HG03039 (cell line): Measurements from ENCODE around the gene CLDN2.
"Not testable (repeated sequence)": the region's sequence is repeated elsewhere in the genome, so short reads cannot be mapped to it uniquely, and the experiment has no call there.

Experiments used
- ATAC-seq: cut with Tn5 transposase; IDR thresholded peaks from one replicate; pipeline ENCODE4 v1.9.1; 2021; ENCODE audit warnings: mild to moderate bottlenecking, moderate library complexity; ENCODE audit not compliant: unreplicated experiment

The CLDN2 gene

DNA sequence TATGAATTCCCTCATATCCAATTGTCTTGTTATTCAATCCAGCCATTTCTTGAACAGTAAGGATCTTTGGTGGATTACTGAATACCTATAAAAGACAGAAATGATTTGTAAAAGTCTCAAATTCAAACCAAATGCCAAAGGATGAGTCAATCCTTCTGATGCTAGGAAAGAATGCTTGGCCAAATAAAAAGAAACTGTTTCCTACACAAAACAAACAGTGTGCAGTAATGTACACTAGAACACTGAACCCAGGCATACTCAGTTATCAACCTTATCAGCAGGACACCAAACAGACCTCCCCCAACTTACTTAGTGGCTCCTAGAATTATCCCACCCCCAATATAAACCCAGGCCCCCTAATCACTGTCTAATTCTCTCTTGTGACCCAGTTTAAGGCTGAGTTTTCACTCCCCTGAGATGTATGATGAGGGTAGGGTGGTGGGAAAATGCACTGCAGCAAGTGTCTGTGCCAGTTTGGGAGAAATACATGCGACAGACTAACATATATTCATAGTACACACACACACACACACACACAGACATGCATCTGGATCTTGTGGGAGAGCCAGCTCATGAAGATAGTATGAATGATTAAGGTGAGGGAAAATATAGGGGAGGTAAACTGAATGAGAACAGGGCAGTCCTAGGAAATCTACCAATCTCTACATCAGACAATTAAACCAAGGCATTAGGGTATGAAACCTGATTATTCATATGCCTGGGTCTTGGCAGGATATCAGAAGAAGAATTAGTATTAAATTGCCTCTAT is 35.0 kb downstream of the CLDN2 start:
- no peak for ATAC-seq

GRCh38 chrX:106957856-106958255 is 37.7 kb downstream of the CLDN2 start:
- no peak for ATAC-seq

DNA sequence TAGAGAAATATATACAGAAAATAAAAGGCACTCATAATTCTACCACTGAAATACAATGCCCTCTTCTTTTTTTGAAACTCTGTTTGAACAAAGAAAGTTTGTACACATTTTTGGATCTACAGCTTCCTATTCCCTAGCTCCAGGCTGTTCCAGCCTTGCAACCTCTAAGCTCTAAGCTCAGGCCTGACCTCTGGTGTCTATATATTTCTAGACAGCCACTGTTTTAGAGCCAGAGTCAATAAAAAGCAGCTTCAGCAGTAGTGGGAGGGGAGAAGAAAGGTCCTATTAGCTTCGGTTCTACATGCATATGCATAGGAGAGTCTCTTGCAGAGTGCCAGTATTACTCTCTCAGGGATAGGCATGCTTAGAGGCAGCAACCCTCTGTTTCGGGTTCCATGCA is 39.7 kb downstream of the CLDN2 start:
- no peak for ATAC-seq

DNA sequence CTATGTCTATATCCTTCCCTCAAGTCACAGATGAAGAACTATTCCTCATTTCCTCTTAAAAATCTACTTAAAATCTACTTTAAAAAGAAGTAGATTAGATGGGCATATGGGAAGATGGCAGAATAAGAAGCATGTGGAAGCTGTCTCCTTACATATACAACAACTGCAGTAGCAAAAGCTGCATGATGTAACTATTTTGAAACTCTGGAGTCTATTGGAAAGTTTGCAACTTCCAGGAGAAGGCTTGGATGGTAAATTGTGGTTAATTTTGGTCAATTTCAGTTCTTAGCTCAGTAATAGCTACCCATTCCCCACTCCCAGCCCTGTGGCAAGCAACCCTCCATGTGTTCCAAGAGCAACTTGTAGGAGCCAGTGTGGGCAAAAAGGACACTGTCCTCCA is 42.9 kb downstream of the CLDN2 start:
- no peak for ATAC-seq

GRCh38 chrX:106964290-106964689 is 44.1 kb downstream of the CLDN2 start:
- ATAC-seq, result no peak

DNA sequence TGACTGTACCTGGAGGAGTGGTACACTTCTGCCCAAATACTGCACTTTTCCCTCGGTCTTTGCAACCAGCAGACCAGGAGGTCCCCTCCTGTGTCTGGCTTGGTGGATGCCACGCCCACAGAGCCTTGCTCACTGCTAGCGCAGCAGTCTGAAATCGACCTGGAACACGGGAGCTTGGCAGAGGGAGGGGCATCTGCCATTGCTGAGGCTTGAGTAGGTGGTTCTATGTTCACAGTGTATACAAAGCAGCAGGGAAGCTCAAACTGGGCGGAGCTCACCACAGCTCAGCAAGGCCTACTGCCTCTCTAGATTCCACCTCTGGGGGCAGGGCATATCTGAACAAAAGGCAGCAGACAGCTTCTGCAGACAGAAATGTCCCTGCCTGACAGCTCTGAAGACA is 46.3 kb downstream of the CLDN2 start:
- ATAC-seq, result not testable (repeated sequence)

- ATAC-seq, result no peak
These were observed 52.7 kb downstream of the CLDN2 start for GRCh38 chrX:106972896-106973295.

DNA sequence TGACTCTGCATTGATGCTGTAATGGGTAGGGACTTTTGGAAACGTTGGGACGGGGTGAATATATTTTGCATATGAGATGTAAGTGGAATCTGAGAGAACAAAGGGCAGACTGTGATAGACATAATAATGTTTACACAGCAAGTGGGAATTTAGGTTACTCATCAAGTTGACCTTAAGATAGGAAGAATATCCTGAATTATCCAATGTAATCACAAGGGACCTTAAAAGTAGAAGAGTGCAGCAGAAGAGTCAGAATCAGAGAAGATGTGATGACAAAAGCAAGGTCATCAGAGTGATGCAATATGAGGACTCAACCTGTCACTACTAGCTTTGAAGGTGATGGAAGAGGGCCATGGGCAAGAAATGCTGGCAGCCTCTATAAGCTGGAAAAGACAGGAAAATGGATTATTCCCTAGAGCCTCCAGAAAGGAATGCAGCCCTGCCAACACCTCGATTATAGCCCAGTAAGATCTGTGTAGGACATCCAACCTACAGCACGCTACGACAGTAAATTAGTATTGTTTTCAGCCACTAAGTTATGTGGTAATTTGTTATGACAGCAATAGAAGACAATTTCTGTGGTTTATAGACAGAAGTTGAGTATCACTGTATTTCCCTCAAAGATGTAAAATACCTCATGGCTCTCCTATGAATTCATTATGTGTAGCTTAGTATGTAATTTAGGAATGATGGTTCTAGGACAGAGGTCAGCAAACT is 53.4 kb downstream of the CLDN2 start:
- no peak for ATAC-seq

DNA sequence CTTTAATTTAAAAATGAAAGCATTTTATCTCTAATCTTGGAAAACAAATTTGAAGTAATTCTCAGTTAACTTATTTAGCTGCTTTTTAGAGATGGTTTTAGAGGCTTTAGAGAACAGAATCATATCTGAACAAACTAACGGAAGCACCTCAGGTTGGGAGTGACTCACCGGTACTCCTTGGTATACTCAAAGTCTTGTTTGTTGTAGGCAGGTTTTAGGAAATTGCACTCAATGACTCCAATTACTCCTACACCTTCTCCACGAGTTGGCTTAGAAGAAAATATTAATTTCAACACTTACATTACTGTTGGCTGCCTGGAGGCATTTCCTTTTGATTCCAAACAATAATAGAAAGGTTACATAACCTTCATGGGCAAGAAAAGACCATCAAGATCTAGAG is 56.2 kb downstream of the CLDN2 start:
- no peak for ATAC-seq
